Fibroblast of villous mesenchyme (primary cell): ENCODE measurements around the gene NSMCE3. TPM values are rescaled to one million over a fixed set of nuclear protein-coding genes. Genes with fewer than 3 reads are reported as not detected.
A peak's percentile ranks its signal among the peaks of the same experiment; 100 is the strongest.

Experiments
- DNase-seq: peaks from one replicate; pipeline ENCODE4 v3.0.0-alpha.2; 2010; ENCODE audit warnings: low read depth
- H3K4me3 ChIP-seq: 2 replicates; pipeline ENCODE4 v1.5.1; 2011; ENCODE audit warnings: low read depth, mild to moderate bottlenecking, low read length
- total RNA-seq: library from RNA; depleted of rRNA; stranded (reverse); fragments of >200 nt; gene quantifications from 2 replicates; pipeline ENCODE4 v1.2.3, GENCODE V29; 2012
- TF ChIP-seq, protein P1 (sequence below): IDR thresholded peaks from 2 replicates; pipeline ENCODE4 v1.5.1; 2012; ENCODE audit warnings: low read depth, mild to moderate bottlenecking, low read length; ENCODE audit not compliant: insufficient read depth

Gene NSMCE3
- total RNA-seq, 1 donor = 9.9 TPM

DNA sequence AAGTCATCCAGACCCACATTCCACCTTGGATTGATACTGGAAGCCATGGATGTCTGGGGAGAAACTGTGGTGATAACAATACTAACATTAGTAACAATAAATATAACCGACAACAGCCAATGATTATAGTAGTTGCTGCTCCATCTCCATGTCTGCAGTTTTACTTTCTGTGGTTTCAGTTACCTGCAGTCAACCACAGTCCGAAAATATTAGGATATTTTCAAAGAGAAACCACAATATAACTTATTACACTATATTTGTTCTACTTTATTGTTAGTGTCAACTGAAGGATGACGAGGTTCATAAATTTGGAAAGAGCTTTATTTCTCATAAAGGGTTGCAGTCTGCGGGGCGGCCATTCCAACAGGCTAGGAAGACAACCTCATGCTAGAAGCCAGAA lies 2.6 kb upstream of the NSMCE3 start:
- no peak overlapping the region for H3K4me3 ChIP-seq
- TF ChIP-seq, protein P1, sequence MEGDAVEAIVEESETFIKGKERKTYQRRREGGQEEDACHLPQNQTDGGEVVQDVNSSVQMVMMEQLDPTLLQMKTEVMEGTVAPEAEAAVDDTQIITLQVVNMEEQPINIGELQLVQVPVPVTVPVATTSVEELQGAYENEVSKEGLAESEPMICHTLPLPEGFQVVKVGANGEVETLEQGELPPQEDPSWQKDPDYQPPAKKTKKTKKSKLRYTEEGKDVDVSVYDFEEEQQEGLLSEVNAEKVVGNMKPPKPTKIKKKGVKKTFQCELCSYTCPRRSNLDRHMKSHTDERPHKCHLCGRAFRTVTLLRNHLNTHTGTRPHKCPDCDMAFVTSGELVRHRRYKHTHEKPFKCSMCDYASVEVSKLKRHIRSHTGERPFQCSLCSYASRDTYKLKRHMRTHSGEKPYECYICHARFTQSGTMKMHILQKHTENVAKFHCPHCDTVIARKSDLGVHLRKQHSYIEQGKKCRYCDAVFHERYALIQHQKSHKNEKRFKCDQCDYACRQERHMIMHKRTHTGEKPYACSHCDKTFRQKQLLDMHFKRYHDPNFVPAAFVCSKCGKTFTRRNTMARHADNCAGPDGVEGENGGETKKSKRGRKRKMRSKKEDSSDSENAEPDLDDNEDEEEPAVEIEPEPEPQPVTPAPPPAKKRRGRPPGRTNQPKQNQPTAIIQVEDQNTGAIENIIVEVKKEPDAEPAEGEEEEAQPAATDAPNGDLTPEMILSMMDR = no peak
- DNase-seq = no peak

DNA sequence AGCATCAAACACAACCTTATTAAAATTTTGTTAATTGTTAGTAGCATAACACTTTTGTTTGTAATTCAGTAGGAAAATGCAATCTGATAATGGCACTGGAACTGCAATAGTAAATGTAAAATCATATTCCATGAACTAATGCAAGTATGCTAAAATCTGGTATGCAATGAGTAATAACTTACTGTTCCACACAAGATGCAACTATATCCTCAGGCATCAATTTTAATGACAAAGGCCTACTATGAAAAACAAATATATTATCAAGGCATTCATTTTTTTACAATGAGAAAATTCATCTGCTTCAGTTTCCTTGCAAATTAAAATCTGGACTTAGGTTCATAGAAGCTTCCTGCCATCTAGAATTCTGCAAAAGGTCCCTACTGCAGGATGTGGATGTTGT lies 1.4 kb upstream of the NSMCE3 start:
- DNase-seq = no peak
- no peak overlapping the region for H3K4me3 ChIP-seq
- TF ChIP-seq, protein P1 = no peak

DNA sequence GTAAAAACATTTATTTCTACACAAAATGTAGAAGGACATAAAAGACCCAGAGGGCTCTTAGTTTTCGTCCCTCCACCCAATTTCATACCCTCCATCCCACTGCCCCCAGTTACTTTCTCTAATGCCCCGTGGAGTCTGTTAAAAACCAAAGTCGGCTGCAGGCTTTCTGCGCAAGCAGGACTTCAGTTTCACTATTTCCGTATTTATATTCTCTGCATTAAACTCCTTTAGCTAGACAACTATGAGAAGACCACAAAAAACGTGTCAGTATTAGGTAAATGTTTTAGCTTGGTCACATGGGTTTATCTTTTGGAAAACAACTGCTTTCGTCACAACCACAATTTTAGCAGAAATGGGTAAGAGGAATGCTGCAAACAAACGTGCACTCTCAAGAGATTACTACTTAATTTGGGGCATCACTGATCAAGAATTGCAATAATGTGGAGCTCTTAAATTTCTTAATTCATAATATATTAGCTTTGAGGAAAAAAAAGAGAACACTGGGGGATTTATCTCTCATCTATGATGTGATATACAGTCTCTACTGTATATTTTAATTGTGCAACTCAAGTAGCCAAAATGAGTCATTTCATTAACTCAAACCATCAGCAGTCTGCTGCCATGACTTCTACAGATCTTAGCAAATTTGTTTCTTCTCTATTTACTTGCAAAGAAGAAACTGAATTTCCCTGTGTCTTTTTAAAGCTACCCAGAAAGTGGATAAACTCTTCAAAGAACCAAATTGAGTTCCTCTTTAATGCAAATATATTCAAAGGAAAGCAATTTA lies 740 bp upstream of the NSMCE3 start:
- peak; percentile 38 for DNase-seq
- peak overlapping the region; percentile 83 for H3K4me3 ChIP-seq
- TF ChIP-seq, protein P1 = no peak

DNA sequence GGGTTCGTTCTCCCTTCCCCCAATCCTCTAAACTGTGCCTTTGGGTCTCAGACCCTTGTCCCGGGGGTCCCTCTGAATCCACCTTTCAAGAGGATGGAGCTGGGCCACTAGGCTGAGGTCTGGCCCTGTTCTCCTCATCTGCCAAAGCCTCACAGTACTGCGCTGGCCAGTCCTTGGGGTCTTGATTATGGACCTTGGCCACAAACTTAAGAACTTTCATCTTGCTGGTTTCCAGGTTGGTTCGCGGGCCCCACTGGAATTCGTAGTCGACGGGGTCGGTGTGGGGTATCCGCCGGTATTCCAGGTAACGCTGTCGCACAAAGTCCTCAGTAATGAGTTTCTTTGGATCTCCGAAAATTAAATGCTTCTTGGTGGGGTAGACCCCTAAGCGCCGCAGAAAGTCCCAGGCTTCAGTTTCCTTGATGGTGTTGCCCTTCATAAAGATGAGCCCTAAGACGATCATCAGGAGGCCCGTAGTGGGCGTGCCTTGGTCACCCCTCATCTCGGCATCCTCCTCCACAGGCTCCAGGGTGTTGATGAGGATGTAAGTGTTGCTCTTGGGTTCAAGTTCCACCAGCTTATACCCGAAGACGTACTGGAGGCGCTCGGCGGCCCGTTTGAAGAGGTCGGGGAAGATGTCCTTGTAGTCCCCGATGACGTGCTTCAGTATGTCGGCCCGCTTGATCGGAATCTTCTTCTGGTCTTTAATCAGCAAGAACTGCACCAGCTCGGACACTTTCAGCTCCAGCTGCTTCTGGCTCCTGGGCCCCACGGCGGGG lies 727 bp downstream of the NSMCE3 start:
- TF ChIP-seq, protein P1 = no peak
- peak; percentile 39 for DNase-seq
- H3K4me3 ChIP-seq = peak overlapping the region; percentile 83

DNA sequence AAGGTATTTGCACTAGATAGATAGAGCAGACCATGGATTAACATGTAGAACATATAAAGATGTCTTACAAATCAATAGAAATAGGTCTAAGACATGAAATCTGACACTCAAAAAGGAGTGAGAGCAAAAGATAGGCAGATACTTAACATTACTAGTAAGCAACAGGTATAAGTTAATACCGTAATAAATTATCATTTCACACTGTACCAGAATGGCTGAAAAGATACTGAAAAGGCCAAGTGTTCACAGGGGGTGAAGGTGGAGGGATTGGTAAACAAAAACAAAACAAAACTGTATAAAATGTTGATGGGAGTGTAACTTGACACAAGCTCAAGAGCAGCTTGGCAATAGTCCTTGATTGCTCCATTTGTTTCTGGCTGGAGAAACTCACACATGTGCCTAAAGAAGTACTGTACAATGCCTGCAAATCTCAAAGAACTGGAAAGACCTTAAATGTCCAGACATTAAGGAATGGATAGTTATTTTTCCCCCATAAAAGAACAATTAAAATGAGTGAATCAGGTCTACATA lies 3.5 kb downstream of the NSMCE3 start:
- TF ChIP-seq, protein P1 = no peak
- H3K4me3 ChIP-seq = no peak overlapping the region
- DNase-seq = no peak

DNA sequence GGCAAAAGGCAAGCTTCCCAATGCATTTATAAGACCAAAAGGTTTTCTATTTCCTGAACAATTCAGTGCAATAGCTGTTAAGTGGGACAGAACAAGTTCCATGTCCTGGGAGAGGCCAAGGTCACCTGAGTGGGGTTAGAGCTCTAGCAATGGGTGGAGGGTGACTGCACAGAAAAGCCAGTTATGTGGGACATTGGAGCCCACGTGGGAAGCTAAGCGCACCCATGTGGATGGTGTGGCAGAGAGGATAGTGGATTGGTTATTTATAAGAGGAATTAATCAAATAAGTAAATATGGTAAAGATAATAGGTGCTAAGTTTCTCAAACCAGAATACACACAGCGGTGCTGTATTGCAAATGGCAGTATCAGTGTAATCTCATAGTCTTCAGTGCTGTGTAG lies 6.3 kb downstream of the NSMCE3 start:
- TF ChIP-seq, protein P1 = no peak
- no peak overlapping the region for H3K4me3 ChIP-seq

More for the DNA sequence above, 6.3 kb downstream of the NSMCE3 start:
- DNase-seq = no peak
